ENCODE results near the gene PMCH.
A peak's percentile ranks its signal among the peaks of the same experiment; 100 is the strongest.
"Not testable (repeated sequence)": the region's sequence is repeated elsewhere in the genome, so short reads cannot be mapped to it uniquely, and the experiment has no call there.

PMCH gene

DNA sequence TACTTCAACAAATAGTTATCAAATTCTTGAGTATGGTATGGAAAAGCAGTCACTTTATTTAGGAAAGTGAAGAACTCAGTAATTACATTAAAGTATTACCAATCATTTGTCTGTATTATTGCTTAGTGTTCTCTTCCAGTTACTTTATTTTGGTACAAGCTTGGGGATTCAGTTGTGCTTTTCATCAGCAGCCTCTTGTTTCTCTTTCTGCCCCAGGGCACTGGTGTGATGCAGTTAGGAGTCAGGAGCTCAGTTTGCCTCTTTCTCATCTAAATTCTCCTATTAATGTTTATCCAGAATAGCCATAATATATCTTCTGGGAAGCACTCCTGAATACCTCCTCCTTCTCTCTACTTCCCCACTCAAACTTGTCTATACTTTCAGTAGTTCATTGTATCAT is 25.7 kb downstream of the PMCH start:
- Mint-ChIP-seq H3K4me3 (no peak overlapping the region), H3K27me3 (no peaks in the 10 kb centered on the region), H3K36me3 (peaks cover 7% of the 10 kb centered on the region), H3K9me3 (no peaks in the 10 kb centered on the region), H3K27ac (no peak overlapping the region), H3K4me1 (peaks cover 5% of the 10 kb centered on the region)
- ATAC-seq: no peak

DNA sequence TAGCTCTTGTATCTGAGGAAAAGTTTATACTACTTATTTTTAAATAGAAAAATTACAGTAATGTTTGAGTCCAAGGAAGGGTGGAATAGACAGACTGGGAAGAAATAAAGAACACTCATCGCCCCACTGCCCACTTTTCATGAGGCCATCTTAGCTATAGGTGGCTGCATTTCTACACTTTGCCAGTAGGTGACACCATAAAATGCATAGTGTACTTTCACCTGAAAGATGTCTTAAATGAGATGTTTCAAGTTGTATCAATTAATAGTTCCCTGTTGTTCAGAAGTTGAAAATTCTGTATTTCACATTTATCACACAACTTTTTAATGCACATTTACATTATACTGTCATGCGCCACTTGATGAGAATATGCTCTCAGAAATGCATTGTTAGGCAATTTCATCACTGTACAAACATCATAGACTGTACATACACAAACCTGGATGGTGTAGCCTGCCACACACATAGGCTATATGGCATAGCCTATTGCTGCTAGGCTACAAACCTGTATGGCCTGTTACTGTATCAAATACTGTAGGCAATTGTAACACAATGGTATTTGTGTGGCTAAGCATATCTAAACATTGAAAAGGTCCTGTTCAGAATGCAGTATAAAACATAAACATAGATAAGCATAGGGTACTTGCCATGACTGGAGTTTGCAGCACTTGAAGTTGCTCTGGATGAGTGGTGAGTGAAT is 27.6 kb downstream of the PMCH start:
- H3K4me3 Mint-ChIP-seq: no peak overlapping the region
- H3K9me3 Mint-ChIP-seq: no peaks in the 10 kb centered on the region
- H3K27me3 Mint-ChIP-seq: no peaks in the 10 kb centered on the region
- H3K4me1 Mint-ChIP-seq: peaks cover 5% of the 10 kb centered on the region
- ATAC-seq: no peak
- peaks cover 7% of the 10 kb centered on the region for H3K36me3 Mint-ChIP-seq
- H3K27ac Mint-ChIP-seq: no peak overlapping the region

DNA sequence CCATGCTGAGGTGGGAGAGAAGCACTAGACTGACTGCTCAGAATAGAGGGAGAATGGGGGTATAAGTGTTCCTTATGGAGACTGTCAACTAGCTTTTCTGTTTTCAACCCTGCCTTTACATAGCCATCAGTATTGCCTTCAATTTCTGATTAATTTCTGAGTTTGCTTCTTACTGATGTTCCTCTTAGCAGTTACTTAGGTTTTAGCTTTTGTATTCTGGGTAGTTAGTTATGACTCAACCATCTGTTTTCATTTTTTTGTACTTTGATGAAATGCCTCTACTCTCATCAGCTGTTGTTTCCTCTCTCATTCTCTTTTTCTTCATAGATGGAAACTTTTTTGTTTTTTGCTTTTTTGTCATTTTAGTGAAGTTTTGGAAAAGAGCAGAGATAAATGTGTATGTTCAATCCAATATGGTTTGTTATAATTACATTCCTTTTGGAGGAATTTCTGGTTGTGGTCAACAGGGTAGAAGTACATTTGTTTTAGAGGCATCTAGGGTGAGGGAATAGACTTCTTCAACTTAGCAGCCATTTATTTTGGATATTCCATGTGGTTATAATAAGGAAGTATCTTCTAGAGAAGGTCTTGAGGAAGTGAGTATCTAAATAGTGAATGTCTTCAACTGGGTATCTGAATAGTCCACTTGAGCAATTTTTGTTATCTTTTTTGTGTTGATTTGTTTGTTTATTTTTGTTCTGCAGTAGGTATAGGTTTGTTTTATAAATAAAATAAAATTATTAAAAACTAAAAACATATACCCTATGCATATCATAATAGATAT is 29.6 kb downstream of the PMCH start:
- no peaks in the 10 kb centered on the region for H3K27me3 Mint-ChIP-seq
- H3K27ac Mint-ChIP-seq: peak overlapping the region; percentile 25
- peak; percentile 75 for ATAC-seq
- no peaks in the 10 kb centered on the region for H3K9me3 Mint-ChIP-seq
- peaks cover 7% of the 10 kb centered on the region for H3K36me3 Mint-ChIP-seq
- H3K4me1 Mint-ChIP-seq: peaks cover 5% of the 10 kb centered on the region
- no peak overlapping the region for H3K4me3 Mint-ChIP-seq

DNA sequence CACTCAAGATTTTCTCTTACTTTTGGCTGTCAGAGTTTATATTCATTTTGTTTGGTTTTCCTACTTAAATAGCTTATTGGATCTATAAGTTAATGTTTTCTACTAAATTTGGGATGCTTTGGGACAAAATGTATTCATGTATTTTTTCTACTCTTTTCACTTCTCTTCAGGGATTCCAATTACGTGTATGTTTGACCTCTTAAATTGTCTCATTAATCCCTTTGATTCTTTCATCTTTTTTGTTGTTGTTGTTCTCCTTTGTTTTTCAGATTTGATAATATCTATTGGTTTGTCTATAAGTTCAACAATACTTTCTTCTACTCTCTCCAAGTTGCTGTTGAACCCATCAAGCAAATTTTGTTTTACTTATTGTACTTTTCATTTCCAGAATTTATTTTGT is 34.2 kb downstream of the PMCH start:
- no peaks in the 10 kb centered on the region for H3K27me3 Mint-ChIP-seq

DNA sequence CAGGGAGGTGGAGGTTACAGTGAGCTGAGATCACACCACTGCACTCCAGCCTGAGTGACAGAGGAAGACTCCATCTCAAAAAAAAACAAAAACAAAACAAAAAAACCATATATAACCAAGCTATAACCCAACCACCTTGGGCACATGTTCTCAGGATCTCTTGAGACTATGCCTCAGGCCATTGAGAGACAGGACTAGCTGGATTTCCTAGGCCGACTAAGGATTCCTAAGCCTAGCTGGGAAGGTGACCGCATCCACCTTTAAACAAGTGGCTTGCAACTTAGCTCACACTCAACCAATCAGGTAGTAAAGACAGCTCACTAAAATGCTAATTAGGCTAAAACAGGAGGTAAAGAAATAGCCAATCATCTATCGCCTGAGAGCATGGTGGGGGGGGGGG is 42.4 kb downstream of the PMCH start:
- H3K4me1 Mint-ChIP-seq, H3K27ac Mint-ChIP-seq, H3K9me3 Mint-ChIP-seq, H3K36me3 Mint-ChIP-seq, ATAC-seq, H3K27me3 Mint-ChIP-seq, H3K4me3 Mint-ChIP-seq: not testable (repeated sequence)

More for the DNA sequence above, 34.2 kb downstream of the PMCH start:
- no peak for ATAC-seq
- H3K4me1 Mint-ChIP-seq: peaks cover 5% of the 10 kb centered on the region
- H3K36me3 Mint-ChIP-seq: no peaks in the 10 kb centered on the region
- no peak overlapping the region for H3K4me3 Mint-ChIP-seq
- no peak overlapping the region for H3K27ac Mint-ChIP-seq
- no peaks in the 10 kb centered on the region for H3K9me3 Mint-ChIP-seq

DNA sequence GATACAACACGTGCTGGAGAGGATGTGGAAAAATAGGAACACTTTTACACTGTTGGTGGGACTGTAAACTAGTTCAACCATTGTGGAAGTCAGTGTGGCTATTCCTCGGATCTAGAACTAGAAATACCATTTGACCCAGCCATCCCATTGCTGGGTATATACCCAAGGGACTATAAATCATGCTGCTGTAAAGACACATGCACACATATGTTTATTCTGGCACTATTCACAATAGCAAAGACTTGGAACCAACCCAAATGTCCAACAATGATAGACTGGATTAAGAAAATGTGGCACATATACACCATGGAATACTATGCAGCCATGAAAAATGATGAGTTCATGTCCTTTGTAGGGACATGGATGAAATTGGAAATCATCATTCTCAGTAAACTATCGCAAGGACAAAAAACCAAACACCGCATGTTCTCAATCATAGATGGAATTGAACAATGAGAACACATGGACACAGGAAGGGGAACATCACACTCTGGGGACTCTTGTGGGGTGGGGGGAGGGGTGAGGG is 50.5 kb downstream of the PMCH start:
- H3K9me3 Mint-ChIP-seq, H3K4me3 Mint-ChIP-seq, ATAC-seq, H3K27me3 Mint-ChIP-seq, H3K4me1 Mint-ChIP-seq, H3K36me3 Mint-ChIP-seq, H3K27ac Mint-ChIP-seq: not testable (repeated sequence)
